OCI-LY7 (cell line): ENCODE measurements around the gene FSIP1. TPM values are rescaled to one million over a fixed set of nuclear protein-coding genes. Genes with fewer than 3 reads are reported as not detected.

Experiments used
- BruUV-seq: library from RNA; stranded (reverse); fragments of 400-500 nt; replicated peaks from 2 replicates; lab custom pipeline; 2021; lab: Mats Ljungman, UMichigan
- CTCF ChIA-PET: fragments of 300-600 bp; sonication (Branson Sonifier 250); formaldehyde crosslinking; loops from one replicate; lab custom pipeline; 2022; ENCODE audit warnings: antibody characterized with exemption; ENCODE audit not compliant: unreplicated experiment; lab: Charles Lee
- POLR2A ChIA-PET: fragments of 300-600 bp; sonication (Branson Sonifier 250); formaldehyde crosslinking; loops from one replicate; lab custom pipeline; 2022; ENCODE audit warnings: antibody characterized with exemption; lab: Charles Lee
- DNase-seq: peaks from one replicate; pipeline ENCODE4 v3.0.0-alpha.2; 2015; ENCODE audit warnings: low spot score
- H2AFZ ChIP-seq: fragments of 200-600 bp; sonication (generic), shearing (Covaris generic); 2 replicates; pipeline ENCODE4 v1.6.1; 2014; ENCODE audit warnings: mild to moderate bottlenecking, antibody characterized with exemption, low read length, moderate library complexity
- H3K27ac ChIP-seq: fragments of 200-600 bp; sonication (generic); 2 replicates; pipeline ENCODE4 v1.5.1; 2014; ENCODE audit warnings: mixed run types, low read depth, mild to moderate bottlenecking, moderate library complexity, low read length, inconsistent platforms; ENCODE audit not compliant: poor library complexity, severe bottlenecking
- H3K36me3 ChIP-seq: fragments of 200-600 bp; sonication (generic); 2 replicates; pipeline ENCODE4 v1.6.1; 2014; ENCODE audit warnings: mild to moderate bottlenecking, antibody characterized with exemption, low read length, moderate library complexity, mixed read lengths; ENCODE audit not compliant: insufficient read depth
- H3K4me1 ChIP-seq: fragments of 200-600 bp; sonication (generic); 2 replicates; pipeline ENCODE4 v1.5.1; 2014; ENCODE audit warnings: mild to moderate bottlenecking, low read length; ENCODE audit not compliant: insufficient read depth, poor library complexity, severe bottlenecking
- H3K4me2 ChIP-seq: fragments of 200-600 bp; sonication (generic); 2 replicates; pipeline ENCODE4 v1.6.1; 2014; ENCODE audit warnings: mild to moderate bottlenecking, low read length
- H3K4me3 ChIP-seq: fragments of 200-600 bp; sonication (generic); 2 replicates; pipeline ENCODE4 v1.5.1; 2014; ENCODE audit warnings: mild to moderate bottlenecking, low read depth, low read length; ENCODE audit not compliant: poor library complexity, severe bottlenecking
- H3K79me2 ChIP-seq: fragments of 200-600 bp; sonication (generic); 2 replicates; pipeline ENCODE4 v1.6.1; 2016; ENCODE audit warnings: low read depth, mild to moderate bottlenecking, low read length, moderate library complexity, mixed read lengths; ENCODE audit not compliant: insufficient read depth
- H3K9me2 ChIP-seq: fragments of 200-600 bp; sonication (generic); 2 replicates; pipeline ENCODE4 v1.6.1; 2016; ENCODE audit warnings: mild to moderate bottlenecking, low read length, mixed read lengths; ENCODE audit not compliant: insufficient read depth
- H3K9me3 ChIP-seq: fragments of 200-600 bp; sonication (generic); 2 replicates; pipeline ENCODE4 v1.6.1; 2014; ENCODE audit warnings: mild to moderate bottlenecking, mixed run types, low read length, mixed read lengths
- H4K20me1 ChIP-seq: fragments of 200-600 bp; sonication (generic); 2 replicates; pipeline ENCODE4 v1.6.1; 2014; ENCODE audit warnings: mild to moderate bottlenecking, antibody characterized with exemption, low read length, moderate library complexity, mixed read lengths; ENCODE audit not compliant: insufficient read depth
- CTCF ChIP-seq: fragments of 200-600 bp; sonication (generic); conservative IDR thresholded peaks from 2 replicates; pipeline ENCODE4 v1.5.1; 2014; ENCODE audit warnings: mild to moderate bottlenecking, antibody characterized with exemption, low read length, moderate library complexity, mixed read lengths
- EZH2phosphoT487 ChIP-seq: fragments of 200-600 bp; sonication (generic); IDR thresholded peaks from 2 replicates; pipeline ENCODE4 v1.6.1; 2018; ENCODE audit warnings: low read depth, borderline replicate concordance, mild to moderate bottlenecking, mixed run types, antibody characterized with exemption, low read length, moderate library complexity, mixed read lengths
- intact Hi-C: fragments of 100-400 bp; cut with micrococcal nuclease; formaldehyde crosslinking; loops from one replicate; pipeline ENCODE4 v1.10.0; 2022; ENCODE audit not compliant: unreplicated experiment
- total RNA-seq, 2 experiments: library from RNA; depleted of rRNA in 1 of 2; stranded (reverse); fragments of >200 nt in 1 of 2; shearing (Covaris generic) in 1 of 2; gene quantifications; 2 replicates each; pipeline ENCODE4 v1.2.3, GENCODE V29; 2014 to 2022

Gene FSIP1
- total RNA-seq, 2 experiments from 2014 or later: 0.28 to 0.65 TPM

DNA sequence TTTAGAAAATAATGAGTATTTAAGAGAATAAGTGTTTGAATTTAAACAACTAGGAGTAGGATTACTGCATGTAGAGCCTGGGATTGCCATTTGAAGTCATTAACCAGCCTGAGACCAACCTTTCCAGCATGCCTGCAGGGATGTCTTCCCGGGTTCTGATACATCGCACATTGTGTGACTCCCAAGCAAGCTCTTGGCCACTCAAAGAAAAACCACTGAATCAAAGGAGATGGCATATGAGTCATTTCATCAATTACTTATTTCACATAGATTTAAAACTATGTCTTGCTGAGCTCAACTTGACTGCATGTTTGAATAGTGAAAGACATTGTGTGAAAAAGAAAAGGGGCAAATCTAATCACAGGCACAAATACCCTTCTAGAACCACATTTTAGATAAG lies 216.8 kb downstream of the FSIP1 start:
- no TSS peak for BruUV-seq
- Histone ChIP-seq H3K4me1 (no peaks in the 10 kb centered on the region), H3K9me3 (no peaks in the 10 kb centered on the region), H3K27ac (no peak overlapping the region), H3K4me2 (no peak overlapping the region), H4K20me1 (no peaks in the 10 kb centered on the region), H3K4me3 (no peak overlapping the region), H3K79me2 (no peaks in the 10 kb centered on the region), H3K9me2 (no peaks in the 10 kb centered on the region), H2AFZ (no peak overlapping the region), H3K36me3 (no peaks in the 10 kb centered on the region)
- intact Hi-C loops: no loop called here
- TF ChIP-seq CTCF (no peak), EZH2phosphoT487 (no peak)
- ChIA-PET POLR2A (no interaction called here), CTCF (no interaction called here)
- no peak for DNase-seq

DNA sequence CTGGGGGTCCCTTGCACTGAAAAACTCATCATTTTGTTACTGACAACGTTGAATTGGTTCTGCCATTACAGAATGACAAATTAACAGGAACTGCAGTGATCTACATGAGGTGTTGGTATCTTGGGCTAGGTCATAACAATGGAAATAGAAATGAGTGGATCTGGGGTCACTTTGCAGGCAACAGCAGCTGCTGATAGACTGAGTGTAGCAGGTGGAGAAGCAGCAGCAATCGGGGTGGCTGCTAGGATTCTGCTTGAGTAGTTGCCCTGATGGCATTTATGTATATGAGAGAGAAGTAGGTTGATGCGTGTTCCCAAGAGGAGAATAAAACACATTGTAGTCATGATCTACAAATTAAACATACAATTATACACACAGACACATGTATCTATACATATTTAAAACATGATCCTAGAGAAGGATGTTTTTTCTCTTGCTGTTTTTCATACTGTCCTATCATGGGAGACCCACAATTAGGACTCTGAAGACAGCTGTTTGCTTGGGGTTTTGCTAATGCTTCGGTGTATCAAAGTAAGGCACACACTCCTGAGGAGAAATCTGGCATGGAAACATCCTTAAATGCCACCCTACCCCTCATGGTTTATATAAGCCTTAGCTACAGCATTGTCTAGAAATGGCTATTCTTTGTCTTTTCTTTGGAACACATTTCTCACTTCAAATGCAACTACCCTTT lies 217.5 kb downstream of the FSIP1 start:
- no peaks in the 10 kb centered on the region for H4K20me1 ChIP-seq
- H3K36me3 ChIP-seq: no peaks in the 10 kb centered on the region
- CTCF ChIA-PET: no interaction called here
- no peaks in the 10 kb centered on the region for H3K79me2 ChIP-seq
- BruUV-seq: no TSS peak
- intact Hi-C loops: no loop called here
- no peak for DNase-seq
- no peaks in the 10 kb centered on the region for H3K4me1 ChIP-seq
- no peak overlapping the region for H3K27ac ChIP-seq
- POLR2A ChIA-PET: no interaction called here
- no peaks in the 10 kb centered on the region for H3K9me3 ChIP-seq
- no peaks in the 10 kb centered on the region for H3K9me2 ChIP-seq
- no peak overlapping the region for H3K4me3 ChIP-seq
- no peak overlapping the region for H2AFZ ChIP-seq
- TF ChIP-seq EZH2phosphoT487 (no peak), CTCF (no peak)
- H3K4me2 ChIP-seq: no peak overlapping the region

DNA sequence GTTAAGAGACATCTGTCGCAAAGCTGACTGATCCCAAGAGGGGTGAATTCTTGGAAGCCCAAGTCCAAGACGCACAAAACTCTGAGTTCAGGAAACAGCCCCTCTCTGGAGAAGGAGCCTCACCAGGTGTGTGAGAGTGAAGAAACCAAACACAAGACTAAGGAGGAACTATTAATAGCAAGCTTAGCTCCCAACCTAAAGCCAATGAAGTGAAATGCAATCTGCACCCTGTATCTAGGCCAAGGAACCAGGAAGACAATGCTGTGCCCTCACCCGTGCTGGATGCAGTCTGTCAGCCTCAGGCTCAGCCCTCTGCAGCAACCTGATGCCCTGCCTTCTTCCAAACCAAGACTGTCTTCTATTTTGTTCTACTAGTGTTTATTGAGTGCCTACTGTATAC lies 224.2 kb downstream of the FSIP1 start:
- no peak overlapping the region for H3K4me3 ChIP-seq
- H4K20me1 ChIP-seq: no peaks in the 10 kb centered on the region
- no TSS peak for BruUV-seq
- intact Hi-C loops: no loop called here
- no peak overlapping the region for H3K4me2 ChIP-seq
- H3K79me2 ChIP-seq: no peaks in the 10 kb centered on the region
- ChIA-PET POLR2A (no interaction called here), CTCF (no interaction called here)
- TF ChIP-seq CTCF (no peak), EZH2phosphoT487 (no peak)
- H3K9me3 ChIP-seq: no peaks in the 10 kb centered on the region
- H2AFZ ChIP-seq: no peak overlapping the region
- no peaks in the 10 kb centered on the region for H3K9me2 ChIP-seq
- no peaks in the 10 kb centered on the region for H3K36me3 ChIP-seq
- H3K27ac ChIP-seq: no peak overlapping the region
- no peak for DNase-seq
- no peaks in the 10 kb centered on the region for H3K4me1 ChIP-seq
